Effector CD8-positive, alpha-beta T cell (primary cell): ENCODE data around the gene ADSS1.
A peak's percentile ranks its signal among the peaks of the same experiment; 100 is the strongest.

Experiments
- DNase-seq: peaks from one replicate; lab custom pipeline; 2025; lab: John Stamatoyannopoulos, UW
- total RNA-seq, 4 experiments: gene quantifications; one replicate each; lab custom pipeline; 2026; lab: John Stamatoyannopoulos, UW

Gene ADSS1
- total RNA-seq, result 1.2 to 4.0 (median 1.6) reads per million in 4 experiments

GRCh38 chr14:104723651-104724406 is at the start of gene ADSS1:
Gene ADSS1 (plus strand): TSS chr14:104724229. CDS start chr14:104724271, 42 bp downstream.
- DNase-seq, result peak; percentile 46

GRCh38 chr14:104675447-104675846 is 48.6 kb upstream of the ADSS1 start:
- DNase-seq, result no peak

- no peak for DNase-seq
Measured at GRCh38 chr14:104676130-104676693, 47.8 kb upstream of the ADSS1 start.

GRCh38 chr14:104676694-104677511 is 47.1 kb upstream of the ADSS1 start:
- DNase-seq, result no peak

- DNase-seq, result peak; percentile 38
Measured at GRCh38 chr14:104677512-104678332, 46.3 kb upstream of the ADSS1 start.

- no peak for DNase-seq
Measured at GRCh38 chr14:104678346-104678745, 45.7 kb upstream of the ADSS1 start.

- no peak for DNase-seq
Measured at GRCh38 chr14:104678901-104679705, 44.9 kb upstream of the ADSS1 start.

DNA sequence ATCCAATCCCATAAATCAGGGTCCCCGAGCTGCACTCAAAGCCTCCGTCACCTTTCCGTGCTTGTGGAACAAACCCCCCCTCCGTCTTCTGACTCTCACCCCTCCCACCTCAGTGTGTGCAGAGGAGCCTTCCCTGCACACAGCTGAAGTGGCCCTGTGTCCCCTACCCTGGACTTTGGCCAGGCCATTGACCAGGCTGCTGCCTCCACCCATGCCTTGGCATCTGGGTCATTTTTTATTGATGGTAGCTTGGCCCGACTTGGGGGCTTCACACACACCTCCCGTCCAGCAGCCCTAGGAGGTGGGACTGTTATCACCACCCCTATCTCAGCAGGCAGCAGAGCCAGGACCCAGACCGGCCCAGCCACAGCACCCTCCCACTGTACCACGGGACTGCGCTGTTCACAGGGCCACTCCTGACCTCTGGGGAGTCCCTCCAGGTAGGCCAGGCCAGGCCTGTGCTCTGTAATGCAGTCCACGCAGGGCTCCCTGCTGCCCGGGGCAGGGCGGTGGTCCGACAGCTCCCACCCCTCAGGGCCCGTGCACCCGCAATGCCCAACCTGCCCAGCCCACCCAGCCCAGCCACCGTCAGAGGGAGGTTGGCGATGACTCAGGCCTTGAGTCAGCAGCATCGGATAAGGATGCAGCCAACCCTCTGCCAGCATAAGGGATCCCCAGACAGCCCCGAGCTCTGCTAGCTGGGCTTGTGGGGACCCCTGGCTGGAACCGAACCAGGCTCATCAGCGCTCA is 43.8 kb upstream of the ADSS1 start:
- DNase-seq, result no peak

DNA sequence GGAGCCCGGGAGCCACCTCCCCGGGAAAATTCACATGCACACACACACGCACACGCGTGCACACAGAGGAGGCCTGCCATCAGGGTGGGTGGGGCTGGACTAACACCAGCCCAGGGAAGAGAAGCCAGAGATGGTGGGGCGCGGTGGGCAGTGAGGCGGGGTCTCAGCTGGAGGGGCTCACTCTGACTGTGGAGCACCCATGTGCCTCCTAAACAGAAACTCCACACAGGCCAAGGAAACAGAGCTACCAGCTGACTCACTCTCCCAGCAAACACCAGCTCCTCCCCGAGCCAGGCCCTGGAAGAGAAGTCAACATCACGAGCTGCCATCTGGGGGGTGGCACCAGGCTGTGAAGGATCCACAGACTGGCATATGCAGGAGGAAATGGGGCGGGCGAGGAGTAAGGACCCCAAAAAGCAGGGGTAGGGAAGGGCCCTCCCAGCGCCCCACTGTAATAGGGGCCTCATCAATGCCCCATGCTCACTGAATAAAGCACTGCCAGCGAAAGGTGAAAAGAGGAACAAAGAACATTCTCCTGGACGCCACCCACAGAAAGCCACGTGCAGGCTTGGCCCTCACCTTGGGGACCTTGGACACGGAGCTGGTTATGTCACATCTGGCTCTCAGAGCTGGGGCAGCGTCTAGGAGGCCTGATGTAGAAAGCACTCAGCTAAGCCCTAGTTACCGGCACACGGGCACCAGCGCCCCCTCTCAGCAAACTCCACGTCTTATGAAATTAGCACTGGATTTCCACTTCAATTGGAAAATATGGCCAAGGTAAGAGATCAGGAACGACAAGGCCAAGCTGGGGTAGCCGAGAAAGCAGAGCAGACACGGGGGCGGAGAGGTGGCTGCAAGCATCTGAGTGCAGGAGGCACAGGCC is 43.0 kb upstream of the ADSS1 start:
- DNase-seq, result no peak

DNA sequence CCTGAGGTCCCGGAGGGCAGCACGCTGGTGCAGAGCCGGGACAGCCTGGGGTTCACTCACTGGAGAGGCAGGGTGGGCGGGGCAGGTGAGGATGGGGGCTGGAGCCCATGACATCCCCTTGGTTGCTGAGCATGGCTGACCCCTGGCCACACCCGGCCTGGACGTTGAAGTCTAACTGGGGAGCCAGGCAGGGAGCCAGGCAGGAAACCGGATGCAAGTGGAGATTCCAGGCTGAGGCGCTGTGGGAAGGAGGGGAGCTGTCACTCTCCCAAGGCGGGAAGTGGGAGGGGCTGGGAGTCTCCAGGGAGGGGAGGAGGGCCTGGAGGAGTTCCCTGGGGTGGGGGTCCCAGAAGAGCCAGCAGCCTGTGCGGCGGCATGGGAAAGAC is 42.3 kb upstream of the ADSS1 start:
- no peak for DNase-seq

DNA sequence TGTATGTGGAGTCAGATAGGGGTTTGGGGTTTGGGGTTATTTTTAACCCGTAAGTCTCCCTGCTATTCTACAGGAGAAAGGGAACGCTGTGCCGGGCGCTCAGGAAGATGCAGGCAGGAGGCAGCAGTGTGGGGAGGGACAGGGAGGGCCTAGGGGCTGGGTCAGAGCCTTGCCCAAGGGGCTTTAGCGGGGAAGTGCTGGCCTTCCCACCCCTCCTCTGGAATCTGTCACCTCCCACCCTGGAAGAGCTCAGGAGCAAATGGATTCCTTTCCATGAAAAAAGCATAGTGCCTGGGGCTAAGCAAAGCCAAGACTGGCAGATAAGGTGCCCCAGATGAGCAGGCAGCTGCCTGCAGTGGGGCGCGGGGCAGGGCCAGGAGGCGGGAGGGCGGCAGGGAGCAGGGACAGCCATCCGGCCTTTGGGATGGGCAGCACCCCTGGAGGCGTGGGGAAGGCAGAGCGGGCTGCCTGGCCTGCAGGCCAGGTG is 41.9 kb upstream of the ADSS1 start:
- DNase-seq, result no peak

DNA sequence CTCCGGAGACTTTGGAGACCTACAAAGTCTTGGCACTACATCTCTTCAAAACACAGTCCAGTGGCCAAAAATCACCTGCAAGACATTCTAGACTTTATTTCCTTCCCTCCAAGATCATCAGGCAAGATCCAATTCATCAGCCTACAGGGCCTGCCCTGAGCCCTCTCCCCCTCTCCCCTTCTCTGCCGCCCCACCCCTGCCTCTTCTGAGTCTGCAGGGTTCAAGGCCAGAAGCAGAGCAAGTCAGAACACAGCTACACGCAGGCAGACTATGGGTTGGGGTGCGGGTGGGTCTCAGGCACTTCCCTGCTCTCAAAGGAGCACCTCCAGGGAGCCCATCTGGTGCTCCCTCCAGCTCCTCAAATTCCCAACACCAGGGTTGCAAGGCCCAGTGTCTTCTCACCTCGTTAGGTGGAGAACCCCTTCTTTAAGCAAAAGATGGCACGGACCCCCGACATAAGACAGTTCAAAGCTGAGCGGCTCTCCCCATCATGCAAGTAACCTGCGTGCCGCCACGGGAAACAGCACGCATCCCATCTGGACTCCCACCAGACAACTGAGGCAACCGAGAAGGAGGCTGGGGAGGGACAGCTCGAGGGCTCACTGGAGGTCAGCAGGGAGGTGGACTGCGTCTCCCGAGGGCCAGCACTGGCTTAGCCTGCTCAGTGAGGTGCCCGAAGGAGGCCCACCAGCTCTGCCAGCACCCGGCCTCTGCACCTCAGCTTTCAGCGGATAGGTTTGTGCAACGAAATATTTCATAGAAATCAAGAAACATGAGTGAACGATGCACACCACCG is 40.2 kb upstream of the ADSS1 start:
- no peak for DNase-seq

DNA sequence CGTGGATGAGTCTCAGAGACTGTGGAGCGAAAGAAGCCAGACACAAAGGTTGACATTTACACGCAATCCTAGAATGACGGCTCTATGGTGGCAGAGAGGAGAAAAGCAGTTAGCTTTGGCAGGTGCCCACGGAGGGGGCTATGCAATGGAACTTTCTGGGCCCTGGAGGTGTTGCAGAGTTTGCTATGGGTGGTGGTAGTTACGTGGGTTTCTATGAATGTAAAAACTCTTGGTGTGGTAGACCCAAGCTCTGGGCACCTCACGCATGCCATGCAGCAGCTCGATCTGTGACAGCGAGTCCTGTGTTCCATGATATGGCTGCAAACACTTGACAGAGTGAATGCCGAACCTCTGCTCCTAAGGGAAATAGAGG is 39.6 kb upstream of the ADSS1 start:
- no peak for DNase-seq

DNA sequence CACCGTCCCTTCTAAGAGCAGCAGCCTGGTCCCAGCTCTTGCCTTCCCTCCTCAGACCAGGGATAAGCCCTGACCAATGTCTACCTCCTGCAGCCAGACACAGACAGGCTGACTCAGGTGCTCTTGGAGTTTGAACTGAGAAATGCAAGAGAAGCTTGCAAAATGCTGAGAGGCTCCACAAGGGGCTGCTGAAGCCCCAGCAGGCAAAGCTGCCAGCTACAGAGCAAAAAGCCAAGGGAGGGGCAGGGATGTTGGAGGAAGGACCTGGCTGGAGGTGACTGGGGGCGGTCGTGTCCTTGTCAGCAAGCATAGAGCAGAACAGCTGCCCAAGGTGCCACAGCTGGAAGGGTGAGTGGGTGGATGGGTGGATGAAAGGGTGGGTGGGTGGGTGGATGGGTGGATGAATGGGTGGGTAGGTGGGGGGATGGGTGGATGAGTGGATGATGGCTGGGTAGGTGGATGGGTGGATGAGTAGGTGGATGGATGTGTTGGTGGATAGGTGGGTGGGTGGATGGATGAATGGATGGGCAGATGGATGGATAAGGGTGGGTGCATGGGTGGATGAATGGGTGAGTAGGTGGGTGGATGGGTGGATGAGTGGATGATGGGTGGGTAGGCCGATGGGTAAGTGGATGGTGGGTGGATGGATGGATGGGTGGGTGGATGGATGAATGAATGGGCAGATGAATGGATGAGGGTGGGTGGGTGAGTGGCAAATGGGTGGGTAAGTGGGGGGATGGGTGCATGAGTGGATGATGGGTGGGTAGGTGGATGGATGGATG is 38.6 kb upstream of the ADSS1 start:
- DNase-seq, result no peak

DNA sequence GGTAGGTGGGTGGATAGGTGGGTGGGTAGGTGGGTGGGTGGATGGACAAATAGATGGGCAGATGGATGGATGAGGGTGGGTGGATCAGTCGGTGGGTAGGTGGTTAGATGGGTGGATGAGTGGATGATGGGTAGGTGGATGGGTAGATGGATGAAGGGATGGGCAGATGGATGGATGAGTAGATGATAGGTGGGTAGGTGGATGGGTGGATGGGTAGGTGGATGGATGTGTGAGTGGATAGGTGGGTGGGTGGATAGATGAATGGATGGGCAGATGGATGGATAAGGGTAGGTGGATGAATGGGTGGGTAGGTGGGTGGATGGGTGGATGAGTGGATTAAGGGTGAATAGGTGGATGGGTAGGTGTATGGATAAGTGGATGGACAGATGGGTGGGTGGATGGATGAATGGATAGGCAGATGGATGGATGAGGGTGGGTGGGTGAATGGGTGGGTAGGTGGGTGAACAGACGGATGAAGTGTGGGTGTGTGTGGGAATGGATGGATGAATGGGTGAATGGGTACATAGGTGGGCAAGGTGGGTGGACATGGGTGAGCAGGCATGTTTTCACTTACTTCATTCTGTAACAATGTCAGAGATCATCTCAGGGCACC is 37.9 kb upstream of the ADSS1 start:
- DNase-seq, result no peak

DNA sequence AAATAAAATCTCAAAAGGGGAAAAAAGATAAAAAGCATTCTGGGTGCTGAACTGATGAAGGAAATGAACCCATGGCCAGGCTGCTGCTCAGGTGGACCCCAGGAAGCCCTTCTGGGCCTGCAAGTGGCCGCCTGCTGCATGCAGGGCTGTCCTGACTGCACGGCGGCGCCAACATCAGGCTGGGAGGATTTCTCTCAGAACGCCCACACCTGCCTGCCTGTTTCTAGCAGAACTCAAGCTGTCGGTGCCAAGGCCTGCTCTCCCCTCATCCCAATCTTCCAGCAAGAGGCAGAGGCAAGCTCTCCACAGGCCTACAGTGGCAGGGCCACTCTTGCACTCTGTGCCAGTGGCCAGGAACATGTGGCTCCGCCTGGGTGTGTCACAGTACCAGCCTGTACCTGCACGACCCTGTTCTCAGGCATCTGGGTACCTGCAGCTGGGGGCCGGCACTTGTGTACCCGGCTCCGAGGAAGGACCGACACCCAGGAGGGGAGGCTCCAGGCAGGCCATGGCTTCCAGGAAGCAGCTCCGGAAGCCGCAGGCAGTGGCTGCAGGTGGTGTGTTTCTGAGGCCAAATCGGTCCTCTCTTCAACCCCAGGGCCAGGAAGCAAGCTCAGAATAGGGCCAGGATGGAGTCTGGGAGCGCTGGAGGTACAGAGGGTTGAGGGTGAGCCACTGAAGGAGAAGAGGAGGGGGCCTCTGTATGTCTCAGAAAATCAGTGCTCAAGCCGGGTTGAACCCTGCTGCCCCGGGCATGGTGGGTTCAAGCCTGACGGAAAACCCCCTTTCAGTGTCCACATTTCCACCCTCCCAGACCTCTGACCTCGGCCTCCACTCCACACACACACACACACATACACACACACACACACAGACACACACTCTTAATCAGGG is 37.2 kb upstream of the ADSS1 start:
- DNase-seq, result no peak
